COLO668 (cell line): ENCODE measurements around the gene PDPK1.
"Not testable (repeated sequence)": the region's sequence is repeated elsewhere in the genome, so short reads cannot be mapped to it uniquely, and the experiment has no call there.

ENCODE experiments used
- DNase-seq: peaks from one replicate; lab custom pipeline; 2025; ENCODE audit not compliant: unreplicated experiment; lab: John Stamatoyannopoulos, UW

PDPK1 gene

DNA sequence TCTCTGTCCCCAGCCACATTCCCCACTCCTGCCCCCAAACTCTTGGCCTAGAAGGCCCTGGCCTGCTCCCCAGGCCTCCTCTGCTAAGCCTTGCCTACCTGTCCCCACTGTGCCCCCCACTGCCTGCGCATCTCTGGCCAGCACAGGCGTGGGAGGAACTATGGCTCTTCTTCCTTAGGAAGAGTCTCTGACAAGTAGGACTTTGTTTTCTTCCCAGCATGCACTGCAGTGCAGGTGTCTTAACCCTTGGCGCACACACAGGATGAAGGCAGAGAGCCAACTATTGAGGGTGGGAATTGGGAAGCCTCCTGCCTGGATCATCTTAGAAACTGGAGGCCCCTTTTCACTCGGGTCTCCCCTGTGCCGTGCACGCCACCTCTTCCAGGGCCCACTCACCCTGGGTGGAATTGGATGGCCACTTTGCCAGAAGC lies 14.0 kb upstream of the PDPK1 start:
- no peak for DNase-seq

DNA sequence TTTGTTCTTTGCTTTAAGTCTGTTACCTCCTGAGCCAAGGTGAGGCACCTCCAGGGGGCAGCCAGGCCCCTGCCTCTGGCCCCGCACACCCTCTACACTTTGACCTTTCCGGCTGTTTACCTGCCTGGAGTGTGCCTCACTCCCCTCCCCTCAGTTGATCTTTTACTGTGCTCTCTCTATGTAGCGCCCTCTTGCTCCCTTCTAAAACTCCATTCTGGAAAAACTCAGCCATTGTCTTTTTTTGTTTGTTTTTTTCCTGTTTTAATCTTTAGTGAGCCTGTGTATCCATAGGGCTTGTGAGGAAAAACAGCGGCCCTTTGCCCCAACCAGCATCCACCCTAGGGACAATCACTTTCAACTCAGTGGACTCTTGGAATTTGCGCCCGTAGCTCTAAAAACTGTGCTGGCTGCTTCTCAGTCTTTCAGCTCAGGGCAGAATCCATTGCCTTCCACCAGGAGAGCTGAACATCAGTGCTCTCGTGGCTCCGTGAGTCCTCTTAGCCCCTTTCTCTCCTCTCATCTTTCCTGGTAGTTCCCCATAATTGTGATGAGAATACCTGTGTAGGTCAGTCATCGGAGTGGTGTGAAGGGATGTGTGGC lies 13.4 kb upstream of the PDPK1 start:
- DNase-seq: no peak

DNA sequence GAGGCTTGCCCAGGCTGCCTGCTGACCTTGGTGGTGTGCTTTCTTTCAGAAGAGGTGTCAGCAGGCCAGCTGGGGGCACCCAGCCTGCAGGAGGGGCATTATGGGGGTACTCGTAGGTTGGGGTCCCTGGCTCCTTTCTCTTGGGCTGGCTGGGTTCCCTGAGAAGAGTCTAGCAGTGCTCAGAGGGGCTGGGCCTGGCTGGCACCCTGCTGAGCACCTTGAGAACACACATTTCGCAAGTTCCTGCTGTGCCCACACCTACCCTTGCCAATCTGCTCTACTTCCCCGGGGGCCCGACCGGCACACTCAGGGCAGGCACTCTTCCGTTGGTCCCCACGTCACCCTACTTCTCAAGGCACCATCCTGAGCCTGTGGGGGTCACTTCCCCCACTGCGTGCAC lies 11.7 kb upstream of the PDPK1 start:
- no peak for DNase-seq

DNA sequence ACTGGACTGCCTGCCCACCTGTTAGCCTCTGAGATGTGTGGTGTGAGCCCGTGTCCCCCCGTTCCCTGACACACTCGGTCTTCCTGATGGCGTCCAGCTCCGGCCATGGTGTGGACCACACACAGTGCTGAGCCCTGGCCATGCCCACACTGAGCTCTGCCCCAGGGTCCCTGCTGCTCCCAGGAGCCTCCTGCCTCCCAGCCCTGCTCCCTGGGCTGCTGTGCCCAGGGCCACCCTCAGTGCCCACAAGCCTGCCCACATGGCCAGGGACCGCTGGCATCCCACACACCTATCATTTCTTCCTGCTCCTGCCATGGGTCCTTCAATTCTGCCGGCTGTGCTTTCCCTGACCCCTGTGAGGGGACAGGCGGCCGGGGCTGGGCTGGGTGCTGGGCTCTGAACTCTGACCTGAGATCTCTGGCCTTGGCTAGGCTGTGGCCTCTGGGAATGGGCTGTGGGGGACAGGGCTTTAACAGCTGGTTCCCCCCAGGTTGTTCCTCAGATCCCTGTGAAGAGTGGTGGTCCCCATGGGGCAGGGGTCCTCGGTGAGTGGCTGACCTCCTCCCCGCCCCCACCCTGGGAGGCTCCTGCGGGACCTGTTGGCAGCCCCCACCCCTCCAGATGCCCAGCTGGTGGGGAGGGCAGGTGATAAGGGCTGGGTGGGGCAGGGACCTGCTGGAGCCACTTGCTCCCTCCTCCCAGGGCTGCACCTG lies 10.6 kb upstream of the PDPK1 start:
- DNase-seq: no peak

DNA sequence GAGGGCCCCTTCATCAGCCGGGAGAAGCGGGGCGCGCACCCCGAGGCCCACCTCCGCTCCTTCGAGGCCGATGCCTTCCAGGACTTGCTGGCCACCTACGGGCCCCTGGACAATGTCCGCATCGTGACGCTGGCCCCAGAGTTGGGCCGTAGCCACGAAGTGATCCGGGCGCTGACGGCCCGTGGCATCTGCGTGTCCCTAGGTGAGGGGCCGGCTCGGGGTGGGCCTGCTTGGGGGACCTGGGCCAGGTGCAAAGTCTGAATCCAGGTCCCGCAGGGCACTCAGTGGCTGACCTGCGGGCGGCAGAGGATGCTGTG lies 10.1 kb upstream of the PDPK1 start:
- no peak for DNase-seq

DNA sequence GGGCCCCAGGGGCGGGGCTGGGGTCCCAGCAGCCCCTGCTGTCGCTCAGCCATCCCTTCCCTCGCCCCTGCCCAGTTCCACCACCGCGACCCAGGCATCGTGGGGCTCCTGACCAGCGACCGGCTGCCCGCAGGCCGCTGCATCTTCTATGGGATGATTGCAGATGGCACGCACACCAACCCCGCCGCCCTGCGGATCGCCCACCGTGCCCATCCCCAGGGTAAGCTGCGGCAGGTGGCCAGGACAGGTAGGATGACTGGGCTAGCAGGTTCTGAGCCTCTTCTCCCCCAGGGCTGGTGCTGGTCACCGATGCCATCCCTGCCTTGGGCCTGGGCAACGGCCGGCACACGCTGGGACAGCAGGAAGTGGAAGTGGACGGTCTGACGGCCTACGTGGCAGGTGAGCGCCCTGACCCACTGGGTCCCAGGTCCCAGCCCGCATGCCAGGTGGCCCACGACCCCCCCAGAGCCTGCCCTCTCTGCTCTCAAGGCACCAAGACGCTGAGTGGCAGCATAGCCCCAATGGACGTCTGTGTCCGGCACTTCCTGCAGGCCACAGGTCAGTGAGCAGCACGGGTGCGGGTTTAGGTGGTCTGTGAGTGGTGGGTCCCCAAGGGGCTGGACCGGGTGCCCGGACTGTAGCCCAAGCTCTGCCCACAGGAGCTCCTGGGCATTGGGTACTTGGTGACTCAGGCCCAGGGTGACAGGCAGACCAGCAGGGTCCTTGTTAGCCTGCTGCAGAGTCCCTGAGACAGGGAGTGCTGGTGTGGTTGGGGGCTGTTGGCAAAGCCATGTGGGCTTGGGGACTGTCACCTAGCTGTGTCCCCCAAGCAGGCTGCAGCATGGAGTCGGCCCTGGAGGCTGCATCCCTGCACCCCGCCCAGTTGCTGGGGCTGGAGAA lies 9.4 kb upstream of the PDPK1 start:
- no peak for DNase-seq

DNA sequence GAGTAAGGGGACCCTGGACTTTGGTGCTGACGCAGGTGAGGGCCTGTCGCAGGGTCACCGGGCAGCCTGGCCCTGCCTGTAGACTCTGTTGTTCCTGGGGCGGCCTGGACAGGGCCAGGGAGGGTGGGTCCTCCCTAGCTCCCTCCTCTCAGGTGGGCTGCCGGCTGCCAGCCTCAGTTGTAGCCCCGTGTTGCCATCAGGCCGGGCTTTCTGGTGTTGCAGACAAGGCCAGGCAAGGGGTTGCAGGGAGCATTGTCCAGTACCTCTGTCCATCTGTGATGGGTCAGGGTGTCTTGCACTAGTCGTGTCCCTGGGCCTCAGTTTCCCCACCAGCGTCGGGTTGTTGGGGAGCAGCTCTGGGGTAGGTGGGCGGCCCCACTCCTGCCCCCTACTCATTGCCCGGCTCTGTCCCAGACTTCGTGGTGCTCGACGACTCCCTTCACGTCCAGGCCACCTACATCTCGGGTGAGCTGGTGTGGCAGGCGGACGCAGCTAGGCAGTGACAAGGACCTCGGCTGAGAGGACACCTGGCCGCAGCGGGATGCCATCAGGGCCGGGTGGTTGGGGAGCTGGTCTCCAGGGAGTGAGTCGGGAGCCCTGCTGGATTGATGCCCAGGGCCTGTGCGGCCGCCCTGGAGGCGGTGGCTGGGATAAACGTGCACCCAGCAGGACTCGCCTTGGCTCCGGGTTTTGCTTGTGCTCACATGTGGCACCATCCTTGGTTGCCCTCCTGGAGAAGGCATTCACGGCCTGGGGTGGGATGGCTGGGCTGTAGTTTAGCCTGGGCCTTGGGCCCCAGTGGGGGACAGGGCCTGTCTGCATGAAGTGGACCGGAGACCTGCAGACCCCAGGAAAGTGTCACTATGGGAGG lies 8.5 kb upstream of the PDPK1 start:
- DNase-seq: peak; percentile 19

DNA sequence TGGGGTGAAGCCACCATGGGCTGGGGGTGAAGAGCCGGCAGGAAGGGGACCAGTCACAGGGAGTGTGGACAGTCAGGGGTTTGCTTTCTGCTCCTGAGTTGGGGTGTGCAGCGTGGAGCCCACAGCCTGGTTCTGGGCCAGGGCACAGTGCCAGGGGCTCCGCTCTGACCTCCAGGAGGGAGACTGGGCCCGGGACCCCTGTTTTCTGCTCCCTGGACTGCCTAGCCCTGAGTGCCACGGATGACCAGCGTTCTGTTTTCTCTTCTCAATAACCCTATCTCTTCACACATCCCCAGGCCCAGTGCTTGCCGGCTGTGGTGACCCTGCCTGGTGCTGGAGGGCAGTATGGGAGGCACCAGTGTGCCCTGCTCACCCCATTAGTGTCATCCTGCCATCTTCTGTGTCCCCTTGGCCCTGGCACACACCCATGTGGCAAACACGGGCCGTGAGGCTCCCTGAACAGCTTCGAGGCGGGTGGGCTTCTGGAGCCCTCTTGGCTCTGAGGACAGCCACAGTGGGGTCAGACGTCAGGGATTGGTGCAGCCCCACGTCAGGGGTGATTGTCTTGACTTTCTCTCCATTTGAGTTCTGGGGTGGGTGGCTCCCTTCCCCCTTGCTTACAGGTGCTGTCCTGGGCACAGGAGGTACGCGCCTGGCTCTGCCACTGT lies 7.7 kb upstream of the PDPK1 start:
- DNase-seq: no peak

DNA sequence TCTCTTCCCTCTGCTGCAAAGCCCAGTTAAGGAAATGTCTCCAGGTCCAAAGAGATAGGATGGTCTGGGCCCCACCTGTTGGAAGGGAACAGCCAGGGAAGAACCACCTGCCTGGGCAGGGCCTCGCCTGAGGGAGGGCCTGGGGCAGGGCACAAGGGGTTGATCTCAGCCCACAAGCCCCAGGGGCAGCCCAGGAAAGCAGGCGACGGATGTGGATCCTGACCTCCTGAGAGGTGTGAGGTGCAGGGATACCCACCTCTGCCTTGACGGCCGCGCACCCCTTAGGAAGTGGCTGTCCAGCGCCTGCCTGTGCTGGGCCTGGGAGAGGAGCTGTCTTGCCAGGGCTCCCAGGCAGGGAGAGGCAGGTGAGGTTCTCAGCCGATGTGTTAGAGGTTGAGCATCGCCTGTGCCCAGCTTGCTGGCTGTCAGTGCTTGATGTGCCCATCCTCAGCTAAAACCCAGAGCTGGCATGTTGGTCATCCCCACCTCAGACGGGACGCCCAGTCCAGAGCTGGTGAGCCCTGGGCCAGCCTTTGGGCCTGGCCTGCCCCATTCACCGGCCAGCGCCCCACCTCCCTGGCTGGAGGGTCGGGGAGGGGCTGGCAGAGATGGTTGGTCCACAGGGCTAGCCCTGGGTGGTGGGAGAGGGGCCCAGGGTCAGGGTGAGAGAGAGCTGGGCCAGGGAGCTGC lies 7.0 kb upstream of the PDPK1 start:
- no peak for DNase-seq

DNA sequence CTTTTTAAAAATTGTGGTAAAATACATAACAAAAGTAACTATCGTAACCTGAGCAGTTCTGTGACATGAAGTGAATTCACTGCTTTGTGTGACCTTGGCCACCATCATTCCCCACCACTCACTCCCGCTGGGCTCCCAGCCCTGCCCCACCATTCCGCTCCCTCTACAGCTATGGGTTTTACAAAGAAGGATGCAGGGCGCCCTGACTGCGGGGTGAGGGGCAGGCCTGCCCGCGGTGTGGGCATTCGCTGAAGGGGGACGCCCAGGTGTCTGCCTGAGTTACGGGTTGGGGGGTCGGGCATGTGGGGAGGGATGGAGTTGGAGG lies 6.5 kb upstream of the PDPK1 start, which contains the start of gene CEMP1:
TSS of gene CEMP1 (minus strand) at position 38 of the 325 bp plus-strand sequence. CDS start 335 bp downstream, outside the sequence.
- DNase-seq: no peak

DNA sequence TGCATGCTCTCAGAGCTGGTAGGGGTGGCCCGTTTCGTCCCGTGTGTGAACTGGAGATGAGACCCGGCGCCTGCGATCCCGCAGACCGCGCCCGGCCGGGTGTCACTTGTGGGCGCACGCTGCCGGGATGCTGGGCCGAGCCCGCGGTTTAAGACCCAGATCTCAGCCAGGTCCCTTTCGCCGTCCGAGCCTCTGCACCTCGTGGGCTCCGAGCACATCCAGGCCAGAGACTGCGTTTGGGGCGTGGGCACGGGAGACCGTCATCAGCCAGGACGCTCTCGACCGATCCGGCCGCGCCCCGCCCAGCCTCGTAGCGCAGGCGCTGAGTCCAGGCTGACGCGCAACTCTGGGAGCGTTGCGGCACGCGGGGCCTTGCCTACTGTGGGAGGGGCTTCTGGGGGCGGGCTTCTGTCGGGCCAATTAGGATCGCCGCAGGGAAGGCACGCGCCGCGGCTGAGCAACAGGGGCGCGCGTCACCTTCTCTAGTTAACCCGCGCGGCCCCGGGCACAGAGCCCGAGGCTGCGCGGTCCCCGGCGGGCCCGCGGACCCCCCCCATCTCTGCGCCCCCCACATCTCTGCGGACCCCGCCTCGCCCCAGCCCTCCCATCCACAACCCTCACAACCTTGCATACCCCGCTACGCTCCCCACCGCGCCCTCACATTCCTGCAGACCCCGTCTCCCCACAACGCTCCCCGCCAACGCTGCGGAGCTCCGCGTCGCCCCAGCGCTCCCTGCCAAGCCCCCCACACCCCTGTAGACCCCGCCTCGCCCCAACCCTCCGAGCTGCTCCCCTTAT lies 5.9 kb upstream of the PDPK1 start:
- DNase-seq: peak; percentile 98

DNA sequence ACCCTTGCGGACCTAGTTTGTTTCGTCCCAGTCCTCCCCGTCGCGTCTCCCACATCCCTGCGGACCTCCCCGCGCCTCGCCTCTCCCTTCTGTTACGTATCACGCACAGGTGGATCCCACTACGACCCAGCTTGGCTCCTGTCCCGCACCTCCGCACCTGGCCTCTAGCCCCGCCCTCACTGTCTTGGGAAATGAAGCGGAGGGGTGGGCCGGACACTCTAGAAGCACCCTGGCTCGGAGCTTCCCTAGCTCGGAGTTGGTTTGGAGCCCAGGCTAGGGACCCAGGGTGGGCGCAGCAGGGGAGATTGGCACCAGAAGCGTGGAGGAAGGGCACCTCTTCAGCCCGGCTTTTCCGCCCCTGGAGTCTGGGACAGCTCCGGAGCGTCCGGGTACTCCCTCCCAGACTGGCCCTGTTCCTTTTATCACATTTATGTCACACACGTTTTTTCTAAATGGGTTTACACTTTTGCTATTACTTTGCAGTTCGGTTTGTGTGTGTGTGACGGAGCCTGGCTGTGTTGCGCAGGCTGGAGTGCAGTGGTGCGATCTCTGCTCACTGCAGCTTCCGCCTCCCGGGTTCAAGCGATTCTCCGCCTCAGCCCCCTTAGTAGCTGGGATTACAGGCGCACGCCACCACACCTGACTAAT lies 5.2 kb upstream of the PDPK1 start:
- peak; percentile 66 for DNase-seq

DNA sequence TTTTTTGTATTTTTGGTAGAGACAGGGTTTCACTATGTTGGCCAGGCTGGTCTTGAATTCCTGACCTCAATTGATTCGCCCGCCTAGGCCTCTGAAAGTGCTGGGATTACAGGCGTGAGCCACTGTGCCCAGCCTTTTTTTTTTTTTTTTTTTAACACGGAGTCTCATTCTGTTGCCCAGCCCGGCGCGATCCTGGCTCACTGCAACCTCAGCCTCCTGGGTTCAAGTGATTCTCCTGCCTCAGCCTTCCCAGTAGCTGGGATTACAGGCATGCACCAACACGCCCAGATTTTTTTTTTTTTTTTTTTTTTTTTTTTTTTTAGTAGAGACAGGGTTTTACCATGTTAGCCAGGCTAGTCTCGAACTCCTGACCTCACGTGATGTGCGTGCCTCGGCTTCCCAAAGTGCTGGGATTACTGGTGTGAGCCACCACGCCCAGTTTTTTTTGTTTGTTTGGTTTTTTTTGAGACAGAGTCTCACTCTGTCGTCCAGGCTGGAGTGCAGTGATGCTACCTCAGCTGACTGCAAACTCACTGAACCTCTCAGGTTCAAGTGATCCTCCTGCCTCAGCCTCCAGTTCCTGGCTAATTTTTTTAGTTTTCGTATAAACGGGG lies 4.6 kb upstream of the PDPK1 start:
- not testable (repeated sequence) for DNase-seq

DNA sequence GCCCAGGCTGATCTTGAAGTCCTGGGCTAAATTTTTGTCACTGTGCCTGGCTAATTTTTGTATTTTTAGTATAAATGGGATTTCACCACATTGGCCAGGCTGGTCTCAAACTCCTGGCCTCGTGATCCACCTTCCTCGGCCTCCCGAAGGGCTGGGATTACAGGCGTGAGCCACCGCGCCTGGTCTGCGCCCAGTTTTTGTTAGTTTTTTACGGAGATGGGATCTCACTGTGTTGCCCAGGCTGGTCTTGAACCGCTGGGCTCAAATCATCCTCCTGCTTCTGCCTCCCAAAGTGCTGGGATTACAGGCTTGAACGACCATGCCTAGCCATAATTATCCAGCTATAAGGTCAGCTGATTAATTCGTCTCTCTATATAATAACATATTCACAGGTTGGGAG lies 3.9 kb upstream of the PDPK1 start:
- DNase-seq: no peak

DNA sequence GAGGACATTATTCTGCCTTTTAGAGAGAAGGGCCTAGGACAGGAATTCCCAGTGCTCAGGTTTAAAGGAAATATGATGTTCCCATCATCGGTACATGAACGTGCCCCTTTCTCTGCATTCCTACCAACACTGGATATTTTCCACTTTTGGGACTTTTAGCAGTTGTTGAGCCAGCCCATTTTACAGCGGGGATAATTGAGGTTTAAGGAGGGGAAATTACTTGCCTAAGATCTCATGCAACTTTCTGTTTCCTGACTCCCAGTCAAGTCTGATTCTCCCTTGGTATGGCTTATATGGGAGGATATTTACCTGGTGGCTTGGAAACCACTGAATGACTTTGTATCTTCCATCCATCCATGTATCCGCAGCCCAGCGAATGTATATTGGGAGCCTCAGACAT lies 3.5 kb upstream of the PDPK1 start:
- not testable (repeated sequence) for DNase-seq

DNA sequence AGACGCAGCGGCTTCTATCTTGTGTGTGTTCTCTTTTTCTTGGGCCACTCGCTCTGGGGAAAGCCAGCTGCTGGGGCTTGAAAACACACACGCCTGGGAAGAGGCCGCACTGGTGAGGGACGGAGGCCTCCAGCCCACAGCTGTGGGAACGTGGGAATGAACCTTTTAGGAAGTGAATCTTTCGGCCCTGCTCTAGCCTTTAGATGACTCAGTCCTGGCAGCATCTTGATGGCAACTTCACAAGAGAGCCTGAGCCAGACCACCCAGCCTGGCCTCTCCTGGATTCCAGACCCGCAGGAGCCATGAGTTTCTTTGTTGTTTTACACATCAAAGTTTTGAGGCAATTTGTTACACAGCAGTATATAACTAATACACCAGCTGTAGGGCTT lies 2.2 kb upstream of the PDPK1 start:
- no peak for DNase-seq

DNA sequence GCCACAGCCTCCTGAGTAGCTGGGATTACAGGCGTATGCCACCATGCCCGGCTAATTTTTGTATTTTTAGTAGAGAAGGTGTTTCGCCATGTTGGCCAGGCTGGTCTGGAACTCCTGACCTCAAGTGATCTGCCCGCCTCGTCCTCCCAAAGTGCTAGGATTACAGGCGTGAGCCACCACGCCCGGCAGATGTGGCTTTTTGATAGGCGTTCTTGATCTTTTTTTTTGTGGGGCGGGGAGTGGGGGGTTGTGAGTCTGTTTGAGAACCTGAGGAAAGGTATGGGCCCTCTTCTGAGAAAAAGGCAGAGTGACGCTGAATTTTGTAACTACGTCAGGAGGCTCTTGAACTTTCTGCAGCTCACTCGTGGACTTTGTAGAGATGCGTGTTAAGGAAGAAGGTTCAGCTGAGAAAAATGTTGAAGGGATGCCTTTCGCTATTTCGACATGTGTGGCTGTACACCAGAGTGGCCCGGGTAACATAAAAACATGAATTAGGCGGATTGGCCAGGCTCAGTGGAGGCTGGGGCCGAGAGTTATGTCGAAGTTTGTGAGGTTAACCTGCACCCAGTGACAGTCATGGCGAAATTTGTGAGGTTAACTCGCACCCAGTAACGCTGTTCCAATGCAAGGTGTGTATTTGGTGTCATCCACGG lies 1.5 kb downstream of the PDPK1 start:
- not testable (repeated sequence) for DNase-seq
